Mesenchymal stem cell (in vitro differentiated cells and primary cell): ENCODE measurements around the gene EXOSC7.
A peak's percentile ranks its signal among the peaks of the same experiment; 100 is the strongest.

Experiments used
- DNase-seq: peaks from one replicate; pipeline ENCODE4 v3.0.0-alpha.2; 2013
- H2AFZ ChIP-seq: one replicate; pipeline ENCODE4 v1.6.1; 2013; ENCODE audit warnings: low read depth, mild to moderate bottlenecking, control low read depth, inconsistent platforms, low read length, moderate library complexity
- H2AK5ac ChIP-seq: 2 replicates; pipeline ENCODE4 v1.6.1; 2013; ENCODE audit warnings: low read length, moderate library complexity, mild to moderate bottlenecking, inconsistent platforms; ENCODE audit not compliant: severe bottlenecking
- H2BK120ac ChIP-seq: one replicate; pipeline ENCODE4 v1.6.1; 2013; ENCODE audit warnings: low read depth, mild to moderate bottlenecking, inconsistent platforms, low read length, moderate library complexity
- H2BK12ac ChIP-seq, 2 experiments: one replicate each; pipeline ENCODE4 v1.6.1; 2013; ENCODE audit warnings: inconsistent platforms in 2 of 2, low read length in 2 of 2, mild to moderate bottlenecking in 2 of 2, moderate library complexity in 2 of 2, control low read depth in 1 of 2
- H2BK15ac ChIP-seq: one replicate; pipeline ENCODE4 v1.6.1; 2013; ENCODE audit warnings: mild to moderate bottlenecking, low read depth, inconsistent platforms; ENCODE audit not compliant: poor library complexity, severe bottlenecking
- H2BK5ac ChIP-seq: 2 replicates; pipeline ENCODE4 v1.6.1; 2013; ENCODE audit warnings: low read depth, mild to moderate bottlenecking, low read length, control low read depth, inconsistent platforms; ENCODE audit not compliant: poor library complexity, severe bottlenecking
- H3K14ac ChIP-seq, 2 experiments: one replicate each; pipeline ENCODE4 v1.6.1; 2013; ENCODE audit warnings: inconsistent platforms in 2 of 2, low read length in 2 of 2, control low read depth in 1 of 2, mild to moderate bottlenecking in 1 of 2, moderate library complexity in 1 of 2
- H3K18ac ChIP-seq, 2 experiments: one replicate each; pipeline ENCODE4 v1.6.1; 2013; ENCODE audit warnings: inconsistent platforms in 2 of 2, low read length in 2 of 2, control low read depth in 1 of 2, low read depth in 1 of 2, mild to moderate bottlenecking in 1 of 2
- H3K23ac ChIP-seq, 2 experiments: one replicate each; pipeline ENCODE4 v1.6.1; 2013; ENCODE audit warnings: inconsistent platforms in 2 of 2, low read length in 2 of 2, mild to moderate bottlenecking in 2 of 2, moderate library complexity in 2 of 2, control low read depth in 1 of 2
- H3K27ac ChIP-seq: 2 replicates; pipeline ENCODE4 v1.5.1; 2013; ENCODE audit warnings: mild to moderate bottlenecking, moderate library complexity, low read length, control low read depth, inconsistent platforms; ENCODE audit not compliant: poor library complexity, severe bottlenecking
- H3K27me3 ChIP-seq, 2 experiments: 2 replicates each; pipeline versions ENCODE4 v1.6.1 to v1.7.0; 2013; ENCODE audit warnings: low read length in 2 of 2, mild to moderate bottlenecking in 2 of 2, moderate library complexity in 2 of 2, control low read depth in 1 of 2, inconsistent platforms in 1 of 2; ENCODE audit not compliant: control insufficient read depth in 1 of 2, insufficient read depth in 1 of 2
- H3K36me3 ChIP-seq, 2 experiments: 2 replicates each; pipeline versions ENCODE4 v1.6.1 to v1.7.0; 2013; ENCODE audit warnings: low read length in 2 of 2, control low read depth in 1 of 2, inconsistent platforms in 1 of 2, low read depth in 1 of 2, mild to moderate bottlenecking in 1 of 2; ENCODE audit not compliant: insufficient read depth in 2 of 2, control insufficient read depth in 1 of 2
- H3K4ac ChIP-seq, 2 experiments: one replicate each; pipeline ENCODE4 v1.6.1; 2013; ENCODE audit warnings: inconsistent platforms in 2 of 2, low read length in 2 of 2, mild to moderate bottlenecking in 2 of 2, moderate library complexity in 2 of 2, control low read depth in 1 of 2, low read depth in 1 of 2
- H3K4me1 ChIP-seq: 2 replicates; pipeline ENCODE4 v1.6.1; 2013; ENCODE audit warnings: low read depth, low read length, control low read depth; ENCODE audit not compliant: control insufficient read depth, insufficient read depth
- H3K4me2 ChIP-seq: 2 replicates; pipeline ENCODE4 v1.6.1; 2013; ENCODE audit warnings: low read length, mild to moderate bottlenecking, inconsistent platforms; ENCODE audit not compliant: poor library complexity, severe bottlenecking
- H3K4me3 ChIP-seq, 2 experiments: 2 replicates each; pipeline versions ENCODE4 v1.5.1 to v1.7.0; 2013; ENCODE audit warnings: low read length in 2 of 2, mild to moderate bottlenecking in 2 of 2, control low read depth in 1 of 2, low read depth in 1 of 2; ENCODE audit not compliant: insufficient read depth in 1 of 2
- H3K79me1 ChIP-seq: replicated peaks from 2 replicates; pipeline ENCODE4 v1.6.1; 2013; ENCODE audit warnings: mild to moderate bottlenecking, control low read depth, low read length, inconsistent platforms; ENCODE audit not compliant: poor library complexity, severe bottlenecking
- H3K9ac ChIP-seq: 2 replicates; pipeline ENCODE4 v1.7.0; 2013; ENCODE audit warnings: mild to moderate bottlenecking, low read length, moderate library complexity
- H3K9me3 ChIP-seq: 2 replicates; pipeline ENCODE4 v1.7.0; 2013; ENCODE audit warnings: mild to moderate bottlenecking, low read length; ENCODE audit not compliant: control insufficient read depth
- H4K8ac ChIP-seq: one replicate; pipeline ENCODE4 v1.6.1; 2013; ENCODE audit warnings: inconsistent platforms, mild to moderate bottlenecking, low read length, moderate library complexity
- H4K91ac ChIP-seq: one replicate; pipeline ENCODE4 v1.6.1; 2013; ENCODE audit warnings: mild to moderate bottlenecking, low read length, inconsistent platforms
- WGBS: methylation state at CpG from one replicate; pipeline ENCODE4 v1.1.7; 2013; ENCODE audit warnings: mixed read lengths; 5-methylcytosine and 5-hydroxymethylcytosine counted together

EXOSC7 gene

DNA sequence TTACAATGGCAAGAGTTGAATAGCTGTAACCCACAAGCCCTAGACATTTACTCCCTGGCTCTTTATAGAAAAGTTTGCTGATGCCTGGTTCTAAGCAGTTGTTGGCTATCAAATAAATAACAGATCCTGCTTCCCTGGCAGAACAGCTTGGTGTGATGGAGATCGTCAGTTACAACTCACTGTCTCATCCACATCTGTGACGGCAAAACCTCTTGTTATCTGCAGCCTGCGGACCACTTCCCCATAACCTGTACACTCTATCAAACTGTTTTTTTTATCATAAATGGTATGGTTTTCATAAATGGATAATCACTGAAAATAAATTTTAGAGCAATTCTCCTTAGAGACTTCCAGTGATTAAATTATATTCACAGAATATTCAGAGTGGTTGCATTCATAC, 14.2 kb upstream of the EXOSC7 start:
- no peak overlapping the region for H3K27ac ChIP-seq
- peaks cover 17 to 19% of the 10 kb centered on the region in 2 experiments for H3K36me3 ChIP-seq
- no peak overlapping the region for H2BK12ac ChIP-seq
- no peaks in the 10 kb centered on the region for H3K4me1 ChIP-seq
- H3K4me3 ChIP-seq = no peak overlapping the region
- no peak overlapping the region for H4K8ac ChIP-seq
- no peak overlapping the region for H2AFZ ChIP-seq
- H2BK120ac ChIP-seq = no peak overlapping the region
- no peak overlapping the region for H3K18ac ChIP-seq
- 100% methylated on average over 2 of the region's 3 CpGs for WGBS
- H3K9ac ChIP-seq = no peak overlapping the region
- H3K9me3 ChIP-seq = no peaks in the 10 kb centered on the region
- DNase-seq = no peak
- no peak overlapping the region for H3K4me2 ChIP-seq
- peaks cover 57% of the 10 kb centered on the region for H3K79me1 ChIP-seq
- no peak overlapping the region for H2AK5ac ChIP-seq
- no peak overlapping the region for H2BK5ac ChIP-seq
- H3K4ac ChIP-seq = no peak overlapping the region
- H3K23ac ChIP-seq = no peak overlapping the region
- H2BK15ac ChIP-seq = no peak overlapping the region
- H3K14ac ChIP-seq = no peak overlapping the region
- H3K27me3 ChIP-seq = no peaks in the 10 kb centered on the region
- no peak overlapping the region for H4K91ac ChIP-seq

GRCh38 chr3:44962621-44963393, 13.2 kb upstream of the EXOSC7 start:
- Histone ChIP-seq H2AK5ac (no peak overlapping the region), H3K4me3 (no peak overlapping the region), H4K8ac (no peak overlapping the region), H3K9me3 (no peaks in the 10 kb centered on the region), H3K79me1 (peaks cover 54% of the 10 kb centered on the region), H3K9ac (no peak overlapping the region), H3K18ac (no peak overlapping the region), H2BK15ac (no peak overlapping the region), H3K27ac (no peak overlapping the region), H2AFZ (no peak overlapping the region), H2BK12ac (no peak overlapping the region), H2BK5ac (no peak overlapping the region), H2BK120ac (no peak overlapping the region), H4K91ac (no peak overlapping the region), H3K36me3 (peaks cover 14% of the 10 kb centered on the region in 2 experiments), H3K27me3 (no peaks in the 10 kb centered on the region), H3K4ac (no peak overlapping the region), H3K23ac (no peak overlapping the region), H3K4me1 (no peaks in the 10 kb centered on the region), H3K14ac (no peak overlapping the region), H3K4me2 (no peak overlapping the region)
- peak; percentile 41 for DNase-seq
- 80% methylated on average over 5 of the region's 6 CpGs for WGBS

- Histone ChIP-seq H3K9ac (no peak overlapping the region), H3K79me1 (peaks cover 52% of the 10 kb centered on the region), H3K27me3 (no peaks in the 10 kb centered on the region), H4K91ac (no peak overlapping the region), H2BK12ac (no peak overlapping the region), H3K36me3 (peaks cover 5% of the 10 kb centered on the region in 2 experiments), H4K8ac (no peak overlapping the region), H2AFZ (no peak overlapping the region), H3K23ac (no peak overlapping the region), H3K4me3 (no peak overlapping the region), H3K9me3 (no peaks in the 10 kb centered on the region), H3K18ac (no peak overlapping the region), H2AK5ac (no peak overlapping the region), H3K4me1 (no peaks in the 10 kb centered on the region), H3K4me2 (no peak overlapping the region), H2BK15ac (no peak overlapping the region), H3K27ac (no peak overlapping the region), H3K14ac (no peak overlapping the region), H3K4ac (no peak overlapping the region), H2BK120ac (no peak overlapping the region), H2BK5ac (no peak overlapping the region)
- DNase-seq = no peak
- WGBS = 98% methylated on average over 2 of the region's 4 CpGs
These were observed 12.3 kb upstream of the EXOSC7 start for GRCh38 chr3:44963571-44964325.

DNA sequence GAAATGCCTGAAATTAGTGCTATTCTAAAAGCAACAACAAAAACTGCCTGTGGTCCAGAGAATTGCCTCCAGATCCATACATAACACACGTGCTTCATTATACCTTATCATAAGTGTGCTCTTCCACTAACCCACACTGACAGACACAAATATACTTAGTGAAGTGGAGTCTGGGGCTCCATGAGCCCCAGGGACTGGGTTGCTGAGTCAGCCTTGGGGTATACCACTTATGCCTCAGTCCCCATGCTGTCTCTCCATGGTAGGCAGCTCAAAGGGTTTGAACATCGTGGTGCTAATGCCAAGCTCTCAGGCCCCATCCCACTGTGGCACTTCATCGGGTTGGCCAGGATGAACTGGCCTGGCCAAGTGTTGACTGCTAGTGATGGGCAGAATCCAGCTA, 10.9 kb upstream of the EXOSC7 start:
- no peak overlapping the region for H3K4me2 ChIP-seq
- no peak overlapping the region for H3K9ac ChIP-seq
- H3K36me3 ChIP-seq = peaks cover 0 to 5% of the 10 kb centered on the region in 2 experiments
- DNase-seq = no peak
- 88% methylated on average over 3 of the region's 3 CpGs for WGBS
- H3K4ac ChIP-seq = no peak overlapping the region
- H3K9me3 ChIP-seq = no peaks in the 10 kb centered on the region
- H3K27ac ChIP-seq = no peak overlapping the region
- H4K8ac ChIP-seq = no peak overlapping the region
- no peak overlapping the region for H3K23ac ChIP-seq
- H2BK15ac ChIP-seq = no peak overlapping the region
- no peak overlapping the region for H2BK5ac ChIP-seq
- H3K79me1 ChIP-seq = peaks cover 55% of the 10 kb centered on the region
- H3K14ac ChIP-seq = no peak overlapping the region
- no peak overlapping the region for H3K4me3 ChIP-seq
- H3K4me1 ChIP-seq = no peaks in the 10 kb centered on the region
- no peak overlapping the region for H4K91ac ChIP-seq
- H2BK12ac ChIP-seq = no peak overlapping the region
- H3K27me3 ChIP-seq = no peaks in the 10 kb centered on the region
- no peak overlapping the region for H2BK120ac ChIP-seq
- H2AFZ ChIP-seq = no peak overlapping the region
- H2AK5ac ChIP-seq = no peak overlapping the region
- H3K18ac ChIP-seq = no peak overlapping the region
